ENCODE data around the gene BMP5. TPM values are rescaled to one million over a fixed set of nuclear protein-coding genes. Genes with fewer than 3 reads are reported as not detected.

BMP5 gene
- total and polyA plus RNA-seq, 4 donors, result 1.2 to 88.7 (median 6.4) TPM

- Histone ChIP-seq H3K27ac (ENCODE audit: low read depth in 1 of 2, low read length in 1 of 2) (no peak overlapping the region), H3K4me3 (no peak overlapping the region), H3K9me3 (ENCODE audit: control insufficient read depth in 4 of 4, insufficient read depth in 3 of 4, low read length in 3 of 4) (no peaks in the 10 kb centered on the region), H3K27me3 (ENCODE audit: control insufficient read depth in 3 of 3, insufficient read depth in 3 of 3, low read length in 2 of 3) (no peaks in the 10 kb centered on the region), H3K9ac (ENCODE audit: insufficient read depth in 1 of 2, low read length in 2 of 2) (no peak overlapping the region), H3K4me1 (ENCODE audit: control insufficient read depth in 5 of 5, insufficient read depth in 5 of 5, low read length in 5 of 5) (peaks cover 0 to 10% (median 2%) of the 10 kb centered on the region in 5 donors), H3K36me3 (ENCODE audit: control insufficient read depth in 4 of 4, insufficient read depth in 4 of 4, low read length in 4 of 4) (peaks cover 0 to 29% (median 11%) of the 10 kb centered on the region in 4 donors)
- ATAC-seq (ENCODE audit: insufficient read depth, low FRiP score) (no peak), DNase-seq (no peak)
- TF ChIP-seq CTCF (IDR thresholded peaks at IDR 0.05; ENCODE audit: control extremely low read depth, extremely low read depth), result no peak
- 86 to 90% methylated on average over 1 of the region's 1 CpG for WGBS, 2 donors
Measured at GRCh38 chr6:55759536-55759935, 115.9 kb downstream of the BMP5 start.

- Histone ChIP-seq H3K4me3 (no peak overlapping the region), H3K27me3 (ENCODE audit: control insufficient read depth in 3 of 3, insufficient read depth in 3 of 3, low read length in 2 of 3) (no peaks in the 10 kb centered on the region), H3K9me3 (ENCODE audit: control insufficient read depth in 4 of 4, insufficient read depth in 3 of 4, low read length in 3 of 4) (no peaks in the 10 kb centered on the region), H3K4me1 (ENCODE audit: control insufficient read depth in 5 of 5, insufficient read depth in 5 of 5, low read length in 5 of 5) (peaks cover 0 to 10% (median 6%) of the 10 kb centered on the region in 5 donors), H3K27ac (ENCODE audit: low read depth in 1 of 2, low read length in 1 of 2) (no peak overlapping the region), H3K9ac (ENCODE audit: insufficient read depth in 1 of 2, low read length in 2 of 2) (no peak overlapping the region), H3K36me3 (ENCODE audit: control insufficient read depth in 4 of 4, insufficient read depth in 4 of 4, low read length in 4 of 4) (peaks cover 0 to 34% (median 12%) of the 10 kb centered on the region in 4 donors)
- TF ChIP-seq CTCF (IDR thresholded peaks at IDR 0.05; ENCODE audit: control extremely low read depth, extremely low read depth), result no peak
- ATAC-seq (ENCODE audit: insufficient read depth, low FRiP score), result peak; percentile 65
- no peak for DNase-seq
- 60 to 75% methylated on average over 3 of the region's 3 CpGs for WGBS, 2 donors
Measured at GRCh38 chr6:55758156-55758937, 117.0 kb downstream of the BMP5 start.

GRCh38 chr6:55756531-55757031 lies 118.8 kb downstream of the BMP5 start:
- H3K27ac ChIP-seq (ENCODE audit: low read depth in 1 of 2, low read length in 1 of 2), result no peak overlapping the region
- no peak for TF ChIP-seq CTCF (IDR thresholded peaks at IDR 0.05; ENCODE audit: control extremely low read depth, extremely low read depth)
- 70 to 76% methylated on average over 6 of the region's 6 CpGs for WGBS, 2 donors
- peaks cover 0 to under 1% (median under 1%) of the 10 kb centered on the region in 4 donors for H3K9me3 ChIP-seq (ENCODE audit: control insufficient read depth in 4 of 4, insufficient read depth in 3 of 4, low read length in 3 of 4)
- no peak for ATAC-seq (ENCODE audit: insufficient read depth, low FRiP score)
- H3K4me1 ChIP-seq (ENCODE audit: control insufficient read depth in 5 of 5, insufficient read depth in 5 of 5, low read length in 5 of 5), result peaks cover 0 to 10% (median 6%) of the 10 kb centered on the region in 5 donors
- no peak overlapping the region for H3K4me3 ChIP-seq
- DNase-seq, result peak in 1 of 3 donors; percentile 61
- no peak overlapping the region for H3K9ac ChIP-seq (ENCODE audit: insufficient read depth in 1 of 2, low read length in 2 of 2)
- H3K36me3 ChIP-seq (ENCODE audit: control insufficient read depth in 4 of 4, insufficient read depth in 4 of 4, low read length in 4 of 4), result peaks cover 0 to 39% (median 16%) of the 10 kb centered on the region in 4 donors
- H3K27me3 ChIP-seq (ENCODE audit: control insufficient read depth in 3 of 3, insufficient read depth in 3 of 3, low read length in 2 of 3), result no peaks in the 10 kb centered on the region

Measured in lung (tissue), 12 donors.